GM18861 (cell line): ENCODE measurements around the gene ATP12A.

Source experiments
- ATAC-seq: cut with Tn5 transposase; IDR thresholded peaks from one replicate; pipeline ENCODE4 v1.9.1; 2021; ENCODE audit not compliant: unreplicated experiment

The ATP12A gene

DNA sequence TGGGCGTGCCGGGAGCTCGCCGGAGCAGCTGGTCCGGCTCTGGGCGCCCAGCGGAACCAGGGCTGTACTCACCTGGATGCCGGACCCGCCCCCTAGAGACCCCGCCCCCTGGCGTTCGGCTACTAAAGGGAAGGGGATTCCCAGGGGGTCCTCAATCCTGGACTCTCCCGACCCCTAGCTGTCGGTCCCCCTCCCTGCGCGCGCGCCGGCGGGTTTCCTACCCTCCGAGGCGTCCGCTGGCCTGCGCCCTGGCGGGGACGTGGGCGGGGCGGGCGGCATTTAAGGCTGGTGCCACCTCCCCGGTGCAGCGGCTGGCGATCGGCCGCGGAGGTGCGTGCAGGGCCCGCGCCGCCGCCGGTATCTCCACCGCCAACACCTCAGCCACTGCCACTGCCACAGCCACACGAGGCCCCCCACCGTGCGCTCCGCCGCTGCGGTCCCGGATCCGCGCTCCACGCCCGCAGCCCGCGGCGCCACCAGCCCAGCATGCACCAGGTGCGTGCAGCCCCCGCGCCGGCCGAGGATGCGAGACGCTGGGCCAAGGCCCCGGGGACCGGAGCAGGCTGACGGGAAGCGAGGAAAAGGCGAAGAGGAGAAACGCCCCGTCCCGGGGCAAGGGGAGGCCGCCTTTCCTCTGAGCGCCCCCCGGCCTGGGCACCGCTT, at the start of gene ATP12A:
ATP12A (plus strand) TSS at position 151 of the 663 bp plus-strand sequence; CDS start at position 487, 336 bp downstream.
- ATAC-seq, result no peak

DNA sequence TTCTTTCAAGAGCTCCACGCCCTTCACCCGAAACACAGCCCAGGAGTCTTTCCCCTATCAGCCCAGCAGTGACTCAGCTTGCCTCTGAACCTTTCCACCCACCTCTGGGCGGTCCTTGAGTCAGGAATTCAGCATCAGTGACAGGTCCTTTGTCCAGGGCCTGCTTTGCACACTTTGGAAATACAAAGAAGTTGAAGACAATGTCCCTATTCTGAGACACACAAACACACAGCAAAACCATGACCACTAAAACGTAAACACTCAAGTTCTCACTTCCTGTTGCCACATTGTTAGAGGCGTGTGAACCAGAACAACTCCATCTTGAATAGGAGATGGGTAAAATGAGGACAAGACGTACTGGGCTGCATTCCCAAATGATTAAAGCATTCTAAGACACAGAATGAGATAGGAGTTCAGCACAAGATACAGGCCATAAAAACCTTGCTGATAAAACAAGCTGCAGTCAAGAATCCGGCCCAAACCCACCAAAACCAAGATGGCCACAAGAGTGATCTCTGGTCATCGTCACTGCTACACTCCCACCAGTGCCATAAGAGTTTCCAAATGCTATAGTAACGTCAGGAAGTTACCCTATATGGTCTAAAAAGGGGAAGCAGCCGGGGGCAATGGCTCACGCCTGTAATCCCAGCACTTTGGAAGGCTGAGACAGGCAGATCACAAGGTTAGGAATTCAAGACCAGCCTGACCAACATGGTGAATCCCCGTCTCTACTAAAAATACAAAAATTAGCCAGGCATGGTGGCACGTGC, 49.2 kb upstream of the ATP12A start:
- ATAC-seq, result no peak

DNA sequence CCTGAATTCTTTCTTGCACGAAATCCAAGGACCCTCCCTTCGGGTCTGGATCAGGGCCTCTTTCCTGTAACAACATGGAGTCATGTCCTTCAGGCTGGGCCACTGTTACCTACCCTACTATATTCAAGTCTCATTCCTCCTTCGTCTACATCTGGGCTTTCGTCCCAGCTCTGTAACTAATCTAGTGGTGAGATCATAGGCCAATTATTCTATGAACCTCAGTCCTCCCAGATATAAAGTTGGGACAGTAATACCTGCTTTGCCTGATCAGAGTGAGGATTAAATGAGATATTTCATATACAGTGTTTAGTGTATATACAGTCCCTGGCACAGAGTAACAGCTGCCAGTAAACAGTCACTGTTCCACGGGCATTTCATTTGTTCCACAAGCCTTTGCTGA, 48.3 kb upstream of the ATP12A start:
- ATAC-seq, result no peak

DNA sequence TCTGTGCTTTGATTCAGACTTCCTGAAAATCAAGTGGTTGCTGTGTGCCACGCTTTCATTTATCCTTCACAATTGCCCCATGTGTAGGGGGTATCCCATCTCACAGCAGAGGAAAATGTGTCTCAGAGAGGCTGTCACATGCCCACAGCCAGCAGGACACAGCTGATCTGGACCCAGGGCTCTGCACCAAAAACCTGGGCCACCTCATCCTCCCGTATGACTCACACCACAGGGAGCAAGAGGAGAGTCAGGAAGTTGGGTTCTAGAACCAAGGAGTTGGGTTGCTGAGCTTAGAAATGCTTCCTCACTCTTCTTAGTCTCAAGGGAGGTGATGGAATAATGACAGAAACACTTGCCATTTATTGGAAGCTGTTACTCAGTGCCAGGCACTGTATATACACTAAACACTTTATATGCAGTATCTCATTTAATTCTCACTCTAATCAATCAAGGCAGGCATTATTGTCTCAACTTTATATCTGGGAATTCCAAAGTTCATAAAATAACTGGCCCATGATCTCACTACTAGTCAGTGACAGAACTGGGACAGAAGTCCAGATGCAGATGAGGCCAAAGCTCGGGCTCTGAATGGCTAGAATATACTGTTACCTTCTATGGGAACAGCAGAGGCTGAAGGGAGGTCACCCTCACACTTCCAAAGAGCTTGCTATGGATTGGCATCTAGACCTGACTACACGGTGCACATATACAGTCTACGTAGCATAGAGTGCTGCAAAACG, 47.7 kb upstream of the ATP12A start:
- ATAC-seq, result no peak

DNA sequence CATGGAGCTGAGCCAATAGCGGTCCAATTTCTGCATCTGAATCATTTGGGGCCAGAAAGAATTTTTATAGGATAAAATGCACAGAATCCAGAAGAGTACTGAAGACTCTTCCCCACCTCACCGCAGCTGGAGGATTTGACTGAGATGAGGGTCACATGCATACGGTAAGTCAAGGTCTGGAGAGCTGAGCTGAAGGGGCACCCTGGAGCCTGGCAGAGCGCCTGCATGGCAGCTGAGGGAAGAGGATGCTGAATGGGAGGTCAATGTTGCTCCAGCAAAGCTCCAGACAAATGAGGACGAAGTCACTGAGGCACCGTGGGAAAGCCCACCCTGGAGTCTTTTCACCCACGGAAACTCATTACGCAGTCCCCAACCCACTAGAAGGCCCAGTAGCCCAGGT, 43.4 kb upstream of the ATP12A start:
- ATAC-seq, result no peak

DNA sequence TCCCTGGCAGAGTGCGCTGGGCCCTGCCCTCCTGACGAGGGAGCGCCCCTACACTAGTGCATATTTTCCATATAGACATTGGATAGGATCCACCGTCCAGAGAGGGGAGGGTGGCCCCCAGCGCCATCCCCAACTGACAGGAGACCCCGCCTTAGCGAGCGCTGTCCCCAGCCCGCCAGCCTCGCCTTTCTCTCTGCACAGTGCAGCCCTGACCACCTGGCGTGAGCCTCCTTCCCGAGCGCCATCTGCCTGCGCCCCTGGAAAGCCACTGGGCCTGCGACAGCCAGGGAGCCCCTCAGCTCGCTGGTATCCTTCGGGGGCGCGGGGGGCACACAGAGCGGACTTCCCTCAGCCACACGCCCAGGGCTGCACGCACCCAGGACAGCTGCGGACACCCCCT, 42.1 kb upstream of the ATP12A start:
- no peak for ATAC-seq

DNA sequence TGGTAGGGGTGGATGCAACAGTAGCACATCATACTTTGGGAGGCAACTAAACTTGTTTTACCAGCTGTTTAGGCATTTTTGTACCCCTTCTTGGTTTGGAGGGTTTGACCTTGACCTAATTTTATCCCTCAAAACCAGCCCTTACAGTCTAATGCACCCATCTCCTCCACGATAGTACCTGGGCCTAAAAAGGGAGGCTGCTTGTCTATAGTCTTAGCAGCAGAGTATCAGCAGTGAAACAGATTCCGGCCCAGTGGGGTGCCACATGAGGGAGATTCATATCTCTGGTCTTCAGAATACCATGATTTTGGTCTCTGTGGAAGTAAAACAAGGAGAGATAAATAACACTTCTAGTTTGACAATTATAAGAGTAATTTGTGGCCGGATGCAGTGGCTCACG, 39.5 kb upstream of the ATP12A start:
- no peak for ATAC-seq

DNA sequence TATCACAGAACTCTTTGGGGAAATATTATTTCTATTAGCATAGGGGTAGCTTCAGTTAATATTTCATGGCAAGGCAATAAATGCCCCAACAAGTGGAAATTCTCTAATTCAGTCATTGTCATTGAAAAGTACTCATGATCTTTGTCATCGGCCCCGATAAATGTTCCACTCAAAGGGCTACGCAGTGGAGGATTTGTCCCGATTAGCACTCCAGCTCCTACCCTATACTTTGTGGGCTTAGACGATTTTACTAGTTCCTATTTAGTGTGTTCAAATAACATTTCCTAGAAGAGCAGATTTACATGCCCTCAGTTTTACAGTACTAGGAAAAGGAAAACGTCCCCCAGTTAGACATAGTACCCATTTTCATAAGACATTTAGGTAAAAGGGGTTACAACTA, 38.0 kb upstream of the ATP12A start:
- no peak for ATAC-seq

DNA sequence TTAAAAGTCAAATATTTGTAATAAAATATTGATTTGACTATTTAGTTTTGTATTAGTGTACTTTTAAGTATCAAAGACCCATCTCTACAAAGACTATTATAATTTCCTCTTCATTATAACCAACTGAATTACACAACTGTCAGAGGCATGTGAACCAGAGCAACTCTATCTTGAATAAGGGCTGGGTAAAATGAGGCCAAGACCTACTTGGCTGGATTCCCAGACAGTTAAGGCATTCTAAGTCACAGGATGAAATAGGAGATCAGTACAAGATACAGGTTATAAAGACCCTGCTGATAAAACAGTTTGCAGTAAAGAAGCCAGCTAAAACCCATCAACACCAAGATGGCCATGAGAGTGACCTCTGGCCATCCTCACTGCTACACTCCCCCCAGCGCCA, 36.2 kb upstream of the ATP12A start:
- no peak for ATAC-seq

DNA sequence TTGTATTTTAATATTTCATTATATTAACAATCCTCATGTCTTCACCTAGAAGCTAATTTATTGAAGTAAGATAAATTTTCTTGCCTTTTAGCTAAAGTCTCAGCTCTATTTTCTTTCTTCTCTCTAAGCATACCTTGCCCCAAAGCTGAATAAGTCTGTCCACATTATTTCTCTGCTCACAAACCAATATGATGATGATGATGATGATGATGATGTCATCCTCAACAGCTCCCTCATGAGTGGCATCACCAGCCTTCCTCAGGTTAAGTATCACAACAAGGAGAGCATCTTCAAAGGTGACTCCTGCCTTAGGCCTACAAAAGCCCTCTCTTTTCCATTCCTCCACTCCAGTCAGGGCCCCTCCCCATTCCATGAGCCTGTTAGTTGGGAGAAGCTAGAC, 31.9 kb upstream of the ATP12A start:
- ATAC-seq, result no peak

DNA sequence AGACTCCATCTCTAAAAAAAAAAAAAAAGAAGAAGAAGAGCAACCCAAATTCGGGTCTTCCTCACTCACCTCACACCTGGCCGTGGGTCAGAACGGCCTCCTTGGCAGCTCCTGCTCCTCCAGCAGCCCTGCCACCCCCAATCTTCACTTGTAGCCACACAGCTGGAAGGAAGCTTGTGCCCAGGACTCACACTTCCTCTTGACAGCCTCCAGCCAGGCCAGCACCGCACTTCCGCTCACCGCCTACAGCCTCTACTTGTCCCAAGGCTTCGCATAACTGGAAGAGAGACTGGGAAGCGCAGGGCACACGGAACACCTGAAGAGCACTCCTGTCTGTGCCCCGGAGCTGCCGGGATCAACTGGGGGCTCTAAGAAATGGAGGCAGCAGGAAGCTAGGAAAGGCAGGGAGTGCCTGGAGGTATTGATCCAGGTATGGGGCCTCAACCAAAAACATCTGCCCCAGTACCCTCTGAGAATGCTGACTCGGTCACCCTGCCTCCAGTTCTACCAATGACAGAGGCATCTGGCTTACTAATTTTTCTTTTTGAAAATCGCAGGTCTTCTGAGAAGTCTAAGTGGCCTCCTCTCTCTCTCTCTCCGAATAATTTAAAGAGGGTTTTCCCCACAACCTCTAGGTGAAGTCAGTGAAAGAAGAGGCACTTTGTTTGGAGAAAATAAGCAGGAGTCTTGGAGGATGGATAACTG, 31.1 kb upstream of the ATP12A start:
- ATAC-seq, result no peak

DNA sequence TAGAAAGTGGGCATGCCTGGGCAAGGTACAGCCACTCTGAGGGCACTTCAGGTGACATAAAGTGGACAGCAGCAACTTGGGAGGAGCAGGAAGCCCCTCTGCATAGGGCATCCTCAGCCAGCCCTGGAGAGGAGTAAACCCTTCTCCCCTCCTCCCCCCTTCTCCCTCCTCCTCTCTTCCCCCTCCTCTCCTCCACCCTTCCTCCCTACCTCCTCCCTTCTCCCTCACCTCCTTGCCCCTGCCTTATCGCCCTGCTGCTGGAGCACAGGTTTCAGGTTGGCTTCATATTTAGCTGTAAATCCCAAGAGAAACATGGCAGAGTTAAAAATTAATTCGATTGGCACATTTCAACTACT, 30.5 kb upstream of the ATP12A start:
- no peak for ATAC-seq

DNA sequence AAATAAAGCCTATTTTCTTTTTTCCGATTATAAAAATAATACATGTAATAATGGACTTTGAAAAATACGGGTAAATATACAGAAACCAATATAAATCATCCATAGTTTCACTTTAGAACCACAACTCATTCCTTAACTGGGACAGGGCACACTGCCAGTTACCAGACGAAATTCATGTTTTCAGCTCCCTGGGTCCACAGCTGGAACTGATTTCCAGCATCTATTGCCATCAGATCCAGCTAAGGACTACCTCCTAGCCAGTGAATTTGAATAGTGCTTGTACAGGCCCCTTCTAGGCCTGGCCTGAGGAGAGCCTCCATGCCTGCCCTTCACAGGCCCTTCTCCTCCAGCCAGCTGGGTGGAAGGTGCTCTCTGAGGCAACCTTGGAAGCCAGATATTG, 30.0 kb upstream of the ATP12A start:
- ATAC-seq, result no peak

DNA sequence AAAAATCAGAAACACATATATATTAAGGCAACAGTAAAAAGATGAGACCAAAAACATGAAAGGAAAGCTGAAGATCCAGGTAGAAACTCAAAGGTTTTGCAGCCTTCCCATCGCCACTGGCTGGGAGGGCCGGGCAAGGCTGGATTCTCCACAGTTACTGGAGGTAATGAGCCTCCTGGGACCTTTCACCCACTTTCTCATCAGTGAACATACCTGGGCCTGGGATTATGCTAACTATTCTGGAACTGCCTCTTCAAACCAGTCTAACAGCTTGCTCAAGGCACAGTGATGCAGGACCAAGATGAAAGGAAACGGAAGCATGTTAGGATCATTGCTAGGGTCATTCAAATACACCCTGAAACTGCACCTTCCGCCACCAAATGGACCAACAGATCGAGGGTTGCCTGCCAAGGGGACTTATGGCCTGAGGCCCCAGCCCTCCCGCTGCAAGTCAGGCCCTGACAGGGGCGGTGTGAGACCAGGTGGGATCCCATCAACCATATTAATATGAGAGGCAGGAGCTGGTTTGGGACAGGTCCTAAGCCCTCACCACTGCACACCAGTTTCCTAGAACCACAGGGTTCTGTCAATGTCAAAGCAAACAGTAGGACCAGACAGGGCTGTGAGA, 28.4 kb upstream of the ATP12A start:
- ATAC-seq, result no peak

DNA sequence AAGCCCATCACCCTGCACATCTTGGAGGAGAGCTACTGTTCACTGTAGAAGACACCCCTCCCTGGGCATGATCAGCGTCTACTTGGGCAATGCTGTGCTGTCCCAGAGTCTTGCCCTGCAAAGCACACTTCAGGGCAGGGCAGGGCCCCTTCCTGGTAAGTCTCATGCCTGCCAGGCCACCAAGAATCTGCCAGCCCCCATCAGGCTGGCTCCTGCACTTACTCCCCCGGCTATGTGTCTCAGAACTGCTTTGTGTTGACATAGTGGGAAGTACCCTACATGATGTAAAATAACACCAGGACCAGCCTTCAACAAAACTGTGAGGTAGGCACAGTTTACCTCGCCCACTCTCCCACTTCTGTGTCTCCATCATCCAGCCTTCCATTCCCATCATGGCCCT, 27.8 kb upstream of the ATP12A start:
- ATAC-seq, result no peak

DNA sequence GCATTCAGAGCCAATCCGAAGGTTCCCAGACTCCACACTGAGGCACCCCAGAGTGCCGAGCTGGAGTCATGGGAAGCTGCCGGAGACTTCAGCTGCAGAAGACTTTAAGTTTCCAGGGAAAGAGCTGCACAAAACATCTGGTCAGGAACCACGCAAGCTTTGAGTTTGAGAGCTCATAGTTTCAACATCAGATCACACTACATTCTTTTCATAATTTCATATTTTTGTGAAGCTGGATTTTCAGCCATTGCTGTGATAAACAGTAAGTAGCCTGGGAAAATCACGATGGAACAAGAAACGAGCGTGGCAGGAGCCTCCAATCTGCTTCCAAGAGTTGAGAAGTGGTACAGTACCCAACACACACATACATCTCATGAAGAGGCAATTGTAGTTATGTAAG, 25.5 kb upstream of the ATP12A start:
- ATAC-seq, result no peak

DNA sequence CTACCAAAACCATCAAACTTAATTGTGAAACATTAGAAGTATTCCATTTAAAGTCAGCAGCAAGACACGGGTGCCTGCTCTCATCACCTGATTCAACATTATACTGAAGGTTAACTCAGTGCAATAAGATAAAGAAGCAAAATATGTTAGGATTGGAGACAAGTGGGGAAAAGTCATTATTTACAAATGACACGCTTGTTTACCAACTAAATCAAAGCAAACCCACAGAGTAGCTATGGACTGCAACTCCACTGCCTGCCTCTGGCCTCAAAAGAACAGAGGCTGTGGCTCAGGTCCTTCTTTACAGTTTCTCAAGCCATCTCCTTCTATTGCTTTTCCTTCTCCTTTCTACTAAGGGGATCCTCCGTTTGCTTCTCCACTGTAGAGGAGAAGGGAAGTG, 21.0 kb upstream of the ATP12A start:
- no peak for ATAC-seq

DNA sequence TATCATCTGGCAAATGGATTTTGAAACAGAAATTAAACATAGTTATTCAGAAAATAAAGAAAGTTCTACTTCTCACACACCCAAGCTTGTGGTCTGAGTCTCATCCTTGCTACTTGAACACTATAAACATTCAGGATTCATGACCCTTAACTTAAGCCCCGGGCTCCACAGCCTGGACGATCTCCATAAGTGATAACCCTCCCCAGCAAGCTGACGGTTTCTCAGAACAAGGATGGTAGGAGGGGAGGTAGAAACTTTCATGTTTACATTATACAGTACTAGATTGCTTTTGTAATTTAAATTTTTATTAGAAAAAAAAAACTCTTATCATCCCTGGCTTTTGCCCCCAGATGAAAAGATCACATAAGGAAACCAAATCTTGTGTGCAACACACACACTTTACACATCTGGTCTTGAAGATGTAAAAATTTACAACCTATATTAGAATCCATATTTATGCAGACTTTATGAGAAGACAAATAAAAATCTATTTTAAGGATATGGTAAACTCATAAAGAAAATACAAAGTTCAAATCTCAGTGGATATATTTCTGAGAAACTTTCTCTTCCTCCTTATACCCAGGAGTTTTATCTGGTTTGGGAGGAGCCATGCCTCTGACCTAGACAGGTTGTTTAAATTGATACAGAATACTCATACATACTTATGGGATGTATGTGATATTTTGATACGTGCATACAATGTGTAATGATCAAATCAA, 20.0 kb upstream of the ATP12A start:
- ATAC-seq, result no peak

DNA sequence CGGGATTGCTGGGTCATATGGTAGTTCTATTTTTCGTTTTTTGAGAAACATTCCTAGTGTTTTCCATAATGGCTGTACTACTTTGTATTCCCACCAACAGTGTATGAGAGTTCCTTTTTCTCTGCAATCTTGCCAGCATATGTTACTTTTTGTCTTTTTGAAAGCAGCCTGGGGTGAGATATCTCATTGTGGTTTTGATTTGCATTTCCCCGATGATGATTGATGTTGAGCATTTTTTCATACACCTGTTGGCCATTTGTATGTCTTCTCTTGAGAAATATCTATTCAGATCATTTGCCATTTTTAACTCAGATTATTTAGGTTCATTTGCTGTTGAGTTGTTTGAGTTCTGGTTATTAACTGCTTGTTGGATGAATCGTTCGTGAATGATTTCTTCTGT, 18.5 kb upstream of the ATP12A start:
- ATAC-seq, result peak; percentile 42
